Measurements from ENCODE around the gene UVRAG.

UVRAG gene

DNA sequence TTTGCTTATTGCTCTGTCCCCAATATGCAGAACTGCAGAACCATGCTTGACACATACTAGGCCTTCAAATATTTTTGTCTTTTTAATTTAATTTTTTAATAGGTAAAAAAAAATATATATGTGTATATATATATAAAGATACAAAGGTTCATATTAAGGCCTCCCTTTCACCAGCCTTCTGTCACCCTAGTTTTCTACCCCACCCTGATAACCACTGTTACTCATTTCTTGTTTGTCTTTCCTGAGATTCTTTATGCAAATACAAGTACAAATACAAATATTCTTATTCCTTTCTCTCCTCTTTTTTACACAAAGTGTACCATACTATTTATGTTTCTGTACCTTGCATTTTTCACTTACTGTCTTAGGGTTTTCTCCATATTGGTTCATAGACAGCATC lies 43.0 kb downstream of the UVRAG start:
- H3K4me3 ChIP-seq (ENCODE audit: low read depth, low read length) = no peak overlapping the region
- DNase-seq = no peak
- no peaks in the 10 kb centered on the region for H3K27me3 ChIP-seq
- H3K4me1 ChIP-seq = no peaks in the 10 kb centered on the region
- no peaks in the 10 kb centered on the region for H3K9me3 ChIP-seq
- 0 out of 2 replicates have a peak, but pooled peaks cover 4% of the 10 kb centered on the region for H3K36me3 ChIP-seq
- TF ChIP-seq, protein P1, sequence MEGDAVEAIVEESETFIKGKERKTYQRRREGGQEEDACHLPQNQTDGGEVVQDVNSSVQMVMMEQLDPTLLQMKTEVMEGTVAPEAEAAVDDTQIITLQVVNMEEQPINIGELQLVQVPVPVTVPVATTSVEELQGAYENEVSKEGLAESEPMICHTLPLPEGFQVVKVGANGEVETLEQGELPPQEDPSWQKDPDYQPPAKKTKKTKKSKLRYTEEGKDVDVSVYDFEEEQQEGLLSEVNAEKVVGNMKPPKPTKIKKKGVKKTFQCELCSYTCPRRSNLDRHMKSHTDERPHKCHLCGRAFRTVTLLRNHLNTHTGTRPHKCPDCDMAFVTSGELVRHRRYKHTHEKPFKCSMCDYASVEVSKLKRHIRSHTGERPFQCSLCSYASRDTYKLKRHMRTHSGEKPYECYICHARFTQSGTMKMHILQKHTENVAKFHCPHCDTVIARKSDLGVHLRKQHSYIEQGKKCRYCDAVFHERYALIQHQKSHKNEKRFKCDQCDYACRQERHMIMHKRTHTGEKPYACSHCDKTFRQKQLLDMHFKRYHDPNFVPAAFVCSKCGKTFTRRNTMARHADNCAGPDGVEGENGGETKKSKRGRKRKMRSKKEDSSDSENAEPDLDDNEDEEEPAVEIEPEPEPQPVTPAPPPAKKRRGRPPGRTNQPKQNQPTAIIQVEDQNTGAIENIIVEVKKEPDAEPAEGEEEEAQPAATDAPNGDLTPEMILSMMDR (IDR thresholded peaks at IDR 0.05; ENCODE audit: low read depth, low read length) = no peak

DNA sequence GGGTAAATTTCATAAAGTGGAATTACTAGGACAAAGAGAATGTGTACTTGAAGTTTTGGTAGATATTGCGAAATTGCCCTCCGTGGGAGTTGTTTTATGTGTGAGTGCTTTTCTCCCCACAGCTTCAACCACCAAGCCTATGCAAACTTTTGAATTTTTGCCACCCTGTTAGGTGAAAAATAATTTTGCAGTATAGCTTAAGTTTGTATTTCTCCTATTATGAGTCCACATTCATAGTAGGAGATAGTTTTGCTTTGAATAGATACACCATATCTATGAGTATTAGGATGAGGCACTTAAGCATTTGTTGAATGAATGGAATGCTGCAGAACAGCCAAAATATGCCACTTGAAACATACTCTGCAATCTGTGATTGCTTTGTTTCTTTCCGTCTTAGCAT lies 43.6 kb downstream of the UVRAG start:
- no peak overlapping the region for H3K4me3 ChIP-seq (ENCODE audit: low read depth, low read length)
- TF ChIP-seq, protein P1 (IDR thresholded peaks at IDR 0.05; ENCODE audit: low read depth, low read length) = no peak
- no peaks in the 10 kb centered on the region for H3K9me3 ChIP-seq
- H3K4me1 ChIP-seq = no peaks in the 10 kb centered on the region
- H3K27me3 ChIP-seq = no peaks in the 10 kb centered on the region
- DNase-seq = no peak
- H3K36me3 ChIP-seq = 0 out of 2 replicates have a peak, but pooled peaks cover 4% of the 10 kb centered on the region

DNA sequence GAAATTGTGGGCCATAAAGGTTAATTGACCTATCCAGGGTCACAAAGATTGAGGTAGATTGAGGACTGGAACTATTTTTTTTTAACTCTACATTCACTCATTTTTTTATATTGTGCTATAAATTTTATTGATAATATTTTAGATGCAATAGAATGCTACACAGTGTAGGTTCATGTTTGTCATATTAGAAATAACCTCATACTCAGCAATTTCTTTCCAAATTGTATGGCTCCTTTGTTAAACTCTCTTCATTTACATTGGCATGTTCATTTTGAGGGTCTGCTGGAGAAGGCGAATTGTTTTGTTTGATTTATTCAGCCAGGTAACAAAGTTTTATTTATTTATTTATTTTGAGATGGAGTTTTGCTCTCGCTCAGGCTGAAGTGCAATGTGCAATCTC lies 44.6 kb downstream of the UVRAG start:
- Histone ChIP-seq H3K4me1 (no peaks in the 10 kb centered on the region), H3K9me3 (no peaks in the 10 kb centered on the region), H3K36me3 (0 out of 2 replicates have a peak, but pooled peaks cover 4% of the 10 kb centered on the region), H3K4me3 (ENCODE audit: low read depth, low read length) (no peak overlapping the region), H3K27me3 (no peaks in the 10 kb centered on the region)
- DNase-seq = no peak
- TF ChIP-seq, protein P1 (IDR thresholded peaks at IDR 0.05; ENCODE audit: low read depth, low read length) = no peak

DNA sequence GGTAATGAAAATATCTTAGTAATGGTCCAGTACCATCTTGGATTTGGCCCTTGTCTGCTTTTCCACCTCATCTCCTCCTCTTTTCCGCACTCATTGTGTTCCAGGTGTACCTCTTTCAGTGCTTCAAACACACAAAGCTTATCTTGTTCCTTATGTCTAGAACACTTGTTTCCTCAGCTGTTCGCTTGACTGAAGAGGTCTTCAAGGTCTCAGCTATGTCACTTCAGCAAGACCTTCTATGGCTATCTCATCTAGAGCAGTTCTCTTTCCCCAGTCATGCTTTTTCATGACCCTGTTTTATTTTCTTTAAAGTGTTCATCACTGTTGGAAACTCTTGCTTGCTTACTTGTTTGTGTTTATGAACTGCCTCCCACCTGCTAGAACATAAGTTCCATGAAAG lies 47.4 kb downstream of the UVRAG start:
- H3K4me1 ChIP-seq = no peaks in the 10 kb centered on the region
- no peak overlapping the region for H3K4me3 ChIP-seq (ENCODE audit: low read depth, low read length)
- no peak for DNase-seq
- 0 out of 2 replicates have a peak, but pooled peaks cover 4% of the 10 kb centered on the region for H3K36me3 ChIP-seq
- TF ChIP-seq, protein P1 (IDR thresholded peaks at IDR 0.05; ENCODE audit: low read depth, low read length) = no peak
- H3K9me3 ChIP-seq = no peaks in the 10 kb centered on the region
- H3K27me3 ChIP-seq = no peaks in the 10 kb centered on the region

DNA sequence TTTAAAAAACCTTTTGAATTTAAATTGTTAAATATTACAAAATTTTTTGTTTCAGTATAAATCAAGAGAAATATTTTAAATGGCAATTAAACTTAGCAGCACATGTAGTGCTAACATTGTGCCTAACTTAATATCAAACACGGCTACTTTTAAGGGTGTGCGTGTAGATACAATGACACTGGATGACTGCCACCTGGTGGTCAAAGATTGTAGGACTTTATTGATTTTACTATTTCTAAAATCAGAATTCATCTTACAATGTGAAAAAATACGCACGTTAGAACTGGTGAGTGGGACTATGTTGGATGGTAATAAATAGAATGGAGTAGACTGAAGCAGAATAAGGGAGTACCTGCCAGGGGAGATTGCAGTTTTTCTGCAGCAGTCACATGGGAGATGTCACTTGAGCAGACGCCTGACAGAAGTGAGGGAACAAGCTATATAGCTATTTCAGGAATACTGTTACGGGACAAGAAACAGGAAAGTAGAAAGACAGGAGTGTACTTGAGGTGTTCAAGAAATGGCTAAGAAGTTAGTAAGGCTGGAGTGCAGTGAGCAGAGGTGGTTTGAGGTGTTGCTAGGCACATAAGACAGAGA lies 52.9 kb downstream of the UVRAG start:
- H3K9me3 ChIP-seq = no peaks in the 10 kb centered on the region
- DNase-seq = peak; percentile 55
- no peaks in the 10 kb centered on the region for H3K27me3 ChIP-seq
- no peak overlapping the region for H3K4me3 ChIP-seq (ENCODE audit: low read depth, low read length)
- TF ChIP-seq, protein P1 (IDR thresholded peaks at IDR 0.05; ENCODE audit: low read depth, low read length) = peak; percentile 78
- H3K4me1 ChIP-seq = peaks cover 14% of the 10 kb centered on the region
- no peaks in the 10 kb centered on the region for H3K36me3 ChIP-seq

DNA sequence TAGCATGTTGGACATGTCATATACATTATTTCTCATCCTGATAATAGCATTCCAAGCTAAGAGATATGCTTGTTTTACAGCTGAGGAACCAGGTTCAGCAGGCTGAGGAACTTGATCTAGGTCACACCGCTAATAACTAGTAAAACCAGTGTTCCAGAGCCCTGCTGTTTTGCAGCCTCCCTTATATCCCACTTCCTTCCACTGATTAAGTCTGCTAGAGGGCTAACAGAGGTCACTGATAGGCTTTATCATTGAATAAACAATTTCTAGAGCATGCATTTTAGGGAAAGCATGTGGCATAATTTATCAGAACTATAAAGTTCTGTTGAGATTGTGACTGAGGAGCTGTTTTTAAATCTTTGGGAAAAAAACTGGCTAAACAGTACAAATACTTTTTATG lies 54.0 kb downstream of the UVRAG start:
- Histone ChIP-seq H3K4me3 (ENCODE audit: low read depth, low read length) (no peak overlapping the region), H3K9me3 (no peaks in the 10 kb centered on the region), H3K4me1 (peaks cover 14% of the 10 kb centered on the region), H3K27me3 (no peaks in the 10 kb centered on the region), H3K36me3 (no peaks in the 10 kb centered on the region)
- TF ChIP-seq, protein P1 (IDR thresholded peaks at IDR 0.05; ENCODE audit: low read depth, low read length) = no peak
- no peak for DNase-seq
